ENCODE data around the gene ZNF639.
"Not testable (repeated sequence)": the region's sequence is repeated elsewhere in the genome, so short reads cannot be mapped to it uniquely, and the experiment has no call there.

Gene ZNF639, protein sequence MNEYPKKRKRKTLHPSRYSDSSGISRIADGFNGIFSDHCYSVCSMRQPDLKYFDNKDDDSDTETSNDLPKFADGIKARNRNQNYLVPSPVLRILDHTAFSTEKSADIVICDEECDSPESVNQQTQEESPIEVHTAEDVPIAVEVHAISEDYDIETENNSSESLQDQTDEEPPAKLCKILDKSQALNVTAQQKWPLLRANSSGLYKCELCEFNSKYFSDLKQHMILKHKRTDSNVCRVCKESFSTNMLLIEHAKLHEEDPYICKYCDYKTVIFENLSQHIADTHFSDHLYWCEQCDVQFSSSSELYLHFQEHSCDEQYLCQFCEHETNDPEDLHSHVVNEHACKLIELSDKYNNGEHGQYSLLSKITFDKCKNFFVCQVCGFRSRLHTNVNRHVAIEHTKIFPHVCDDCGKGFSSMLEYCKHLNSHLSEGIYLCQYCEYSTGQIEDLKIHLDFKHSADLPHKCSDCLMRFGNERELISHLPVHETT

DNA sequence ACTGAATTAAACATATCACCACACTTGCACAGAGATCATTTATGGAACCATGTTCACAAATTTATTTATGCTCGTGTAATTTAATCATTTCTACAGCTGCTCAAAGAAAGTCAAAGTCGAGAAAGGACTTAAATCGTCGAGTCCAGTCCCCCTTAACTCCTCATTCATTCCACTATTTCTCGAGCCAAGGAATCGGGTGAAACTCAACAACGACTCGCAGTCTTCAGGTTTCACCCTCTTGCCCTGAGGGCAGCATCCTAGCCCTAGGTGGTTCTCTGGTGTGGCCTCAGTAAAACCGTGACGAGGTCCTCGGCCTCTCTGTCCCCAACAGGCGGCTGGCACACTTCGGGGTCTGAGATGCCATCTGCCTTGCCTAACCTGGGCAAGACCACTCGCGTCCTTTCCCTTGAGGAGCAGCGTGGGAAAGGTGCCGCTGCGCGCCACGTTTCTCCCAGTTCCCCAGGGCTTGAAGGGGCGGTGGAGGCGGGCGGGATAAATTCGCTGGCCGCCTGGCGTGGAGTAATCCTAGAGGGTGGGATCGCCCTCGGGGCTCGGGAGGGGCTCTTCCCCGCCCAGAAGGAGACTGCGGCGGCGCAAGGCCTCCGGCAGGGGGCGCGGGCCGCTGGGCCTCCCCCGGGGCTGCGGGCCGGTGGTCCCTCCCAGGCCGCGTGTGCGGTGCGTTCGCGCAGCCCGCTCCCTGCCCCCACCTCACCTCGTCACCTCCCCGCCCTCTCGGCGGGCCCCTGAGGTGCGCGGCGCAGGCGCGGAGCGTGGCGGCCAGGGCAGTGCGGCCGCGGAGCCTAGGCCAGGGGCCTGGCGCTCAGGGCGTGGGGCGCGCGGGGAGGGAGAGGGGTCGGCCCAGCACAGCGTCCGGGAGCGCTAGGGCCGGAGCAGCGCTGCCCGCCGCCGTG, at the start of gene ZNF639:
ZNF639 (plus strand) TSS at position 746 of the 911 bp plus-strand sequence. CDS start 5,263 bp downstream, outside the sequence.
- DNase-seq (ENCODE audit: low spot score) = peak; percentile 89

DNA sequence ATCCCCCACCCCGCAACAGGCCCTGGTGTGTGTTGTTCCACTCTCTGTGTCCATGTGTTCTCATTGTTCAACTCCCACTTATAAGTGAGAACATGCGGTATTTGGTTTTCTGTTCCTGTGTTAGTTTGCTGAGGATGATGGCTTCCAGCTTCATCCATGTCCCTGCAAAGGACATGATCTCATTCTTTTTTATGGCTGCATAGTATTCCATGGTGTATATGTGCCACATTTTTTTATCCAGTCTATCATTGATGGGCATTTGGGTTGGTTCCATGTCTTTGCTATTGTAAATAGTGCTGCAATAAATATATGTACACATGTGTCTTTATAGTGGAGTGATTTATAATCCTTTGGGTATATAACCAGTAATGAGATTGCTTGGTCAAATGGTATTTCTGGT, 48.4 kb upstream of the ZNF639 start:
- not testable (repeated sequence) for DNase-seq (ENCODE audit: low spot score)

DNA sequence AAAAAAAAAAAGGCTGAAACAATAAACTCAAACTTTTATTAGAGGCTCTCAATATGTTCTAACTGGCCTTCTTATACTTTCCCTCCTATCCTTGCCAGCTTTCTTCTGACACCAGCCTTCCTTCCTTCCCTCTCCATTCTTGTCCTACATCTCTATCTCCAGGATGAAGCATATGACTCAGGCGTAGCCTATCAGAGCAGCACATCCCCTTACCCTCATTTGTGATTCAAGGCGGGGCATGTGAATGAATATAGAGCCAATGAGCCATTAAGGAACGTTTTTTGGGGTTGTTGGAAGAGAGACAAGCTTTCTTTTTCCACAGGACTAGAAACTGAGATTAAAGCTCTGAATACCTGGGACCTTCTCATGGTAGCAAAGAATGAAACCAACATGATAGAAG, 46.8 kb upstream of the ZNF639 start:
- DNase-seq (ENCODE audit: low spot score) = no peak

DNA sequence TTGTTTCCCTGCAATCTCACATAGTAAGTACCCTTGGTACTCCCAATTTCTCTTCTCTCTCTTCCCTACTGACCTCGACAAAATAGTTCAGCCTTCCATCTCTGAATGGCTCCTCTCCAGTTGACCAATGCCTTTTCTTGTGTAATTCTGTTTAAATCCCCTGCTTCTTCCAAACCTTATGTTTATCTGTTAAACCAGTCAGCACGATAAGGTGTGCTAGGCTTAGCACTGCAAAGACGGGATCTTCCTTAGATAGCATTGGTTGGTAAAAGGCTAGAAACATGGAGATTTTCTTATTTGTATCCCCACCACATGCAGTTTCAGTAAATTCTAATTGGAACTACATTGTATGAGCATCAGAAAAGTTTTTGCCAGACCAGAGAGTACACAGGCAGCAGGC, 46.1 kb upstream of the ZNF639 start:
- DNase-seq (ENCODE audit: low spot score) = no peak

DNA sequence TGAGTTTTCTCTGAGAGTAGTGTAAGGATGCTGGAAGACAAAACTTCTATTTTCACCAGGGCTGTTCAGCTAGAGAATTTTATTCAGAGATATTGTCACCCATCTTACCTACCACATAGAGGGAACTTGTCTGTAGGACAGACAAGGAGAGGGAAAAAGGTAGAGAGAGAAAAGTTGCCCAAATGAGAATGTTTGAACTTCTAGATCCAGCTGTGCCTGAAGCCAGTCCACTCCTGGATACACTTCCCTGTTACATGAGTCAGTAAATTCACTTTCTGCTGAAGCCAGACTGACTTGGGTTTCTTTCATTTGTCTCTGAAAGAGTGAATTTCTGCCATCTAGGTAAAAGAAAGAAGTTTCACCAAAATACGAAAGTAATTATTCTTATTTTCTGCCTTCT, 44.7 kb upstream of the ZNF639 start:
- DNase-seq (ENCODE audit: low spot score) = no peak

DNA sequence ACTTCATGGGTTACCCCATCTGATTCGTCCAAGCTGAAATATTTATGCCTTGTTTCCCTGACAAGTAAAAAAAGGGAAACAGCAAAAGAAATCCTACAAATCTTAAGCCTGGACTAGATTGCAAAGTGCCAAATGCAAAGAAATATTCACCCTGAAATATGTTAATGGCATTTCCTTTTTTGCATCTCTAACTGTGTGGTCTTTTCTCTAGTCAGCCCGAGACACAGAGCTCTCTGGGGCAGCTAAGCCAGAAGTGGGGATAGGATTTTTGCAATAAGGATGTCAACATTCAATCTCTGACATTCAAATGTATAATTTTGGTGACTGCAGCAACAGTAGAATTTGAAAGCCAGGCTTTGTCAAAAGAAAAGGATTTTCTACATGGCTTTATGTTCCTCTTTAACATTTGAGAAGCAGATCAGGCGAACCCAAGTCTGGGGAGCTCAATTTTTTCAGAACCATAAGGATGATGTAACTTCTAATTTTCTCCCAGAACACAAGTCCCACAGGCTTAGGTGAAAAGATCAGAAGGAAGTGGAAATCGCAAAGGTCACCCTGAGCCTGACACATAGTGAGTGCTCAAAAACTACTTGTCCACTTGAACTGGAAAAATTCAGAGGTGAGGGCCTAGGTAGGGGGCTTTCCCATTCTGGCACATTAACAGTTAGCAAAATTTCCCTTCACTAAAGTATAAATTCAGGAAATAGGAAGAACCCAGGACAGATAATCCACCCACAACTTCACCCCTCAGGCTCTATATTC, 43.7 kb upstream of the ZNF639 start:
- no peak for DNase-seq (ENCODE audit: low spot score)

DNA sequence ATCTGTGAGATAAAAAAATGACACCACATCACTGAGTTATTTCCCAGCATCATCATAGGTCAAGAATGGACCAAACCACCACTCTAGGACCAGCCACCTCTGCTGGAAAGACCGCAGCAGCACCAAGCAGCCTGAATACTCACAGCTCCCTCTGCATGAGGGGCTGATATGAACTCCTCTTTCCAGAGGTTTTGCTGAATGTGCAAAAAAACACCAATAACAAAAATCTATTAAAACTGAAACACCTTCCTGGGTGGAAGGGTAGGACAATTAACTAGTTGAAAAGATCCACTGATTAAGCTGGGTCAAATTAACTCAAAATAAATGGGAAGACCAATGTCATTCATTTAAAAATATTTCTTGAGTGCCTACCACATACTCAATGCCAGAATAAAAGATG, 43.0 kb upstream of the ZNF639 start:
- no peak for DNase-seq (ENCODE audit: low spot score)

DNA sequence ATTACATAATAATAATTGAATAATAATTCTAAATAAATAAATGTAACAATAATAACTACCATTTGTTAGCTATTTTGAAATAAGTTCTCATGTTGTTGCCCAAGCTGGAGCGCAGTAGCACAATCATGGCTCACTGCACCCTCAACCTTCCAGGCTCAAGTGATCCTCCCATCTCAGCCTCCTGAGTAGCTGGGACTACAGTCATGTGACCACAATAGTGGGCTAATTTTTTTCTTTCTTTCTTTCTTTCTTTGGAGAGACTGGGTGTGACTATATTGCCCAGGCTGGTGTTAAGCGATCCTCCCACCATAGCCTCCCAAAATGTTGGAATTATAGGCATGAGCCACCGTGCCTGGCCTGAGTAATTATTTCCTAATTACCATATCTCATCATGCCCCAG, 41.0 kb upstream of the ZNF639 start:
- no peak for DNase-seq (ENCODE audit: low spot score)

DNA sequence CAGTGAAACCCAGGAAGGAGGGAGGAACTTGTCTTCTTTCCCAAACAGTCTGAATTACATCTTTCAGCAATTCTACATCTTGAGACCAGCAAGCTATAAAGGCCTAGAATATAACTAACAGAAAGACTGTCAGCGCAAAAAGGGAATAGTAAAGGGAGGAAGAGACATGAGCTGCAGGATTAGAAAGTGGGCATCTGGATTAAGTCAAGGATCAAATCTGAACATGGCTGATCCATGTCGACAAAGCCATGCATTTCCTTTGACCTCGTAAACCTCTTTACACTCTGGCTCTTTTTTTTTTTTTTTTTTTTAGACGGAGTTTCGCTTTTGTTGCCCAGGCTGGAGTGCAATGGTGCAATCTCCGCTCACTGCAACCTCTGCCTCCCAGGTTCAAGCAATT, 36.5 kb upstream of the ZNF639 start:
- no peak for DNase-seq (ENCODE audit: low spot score)

DNA sequence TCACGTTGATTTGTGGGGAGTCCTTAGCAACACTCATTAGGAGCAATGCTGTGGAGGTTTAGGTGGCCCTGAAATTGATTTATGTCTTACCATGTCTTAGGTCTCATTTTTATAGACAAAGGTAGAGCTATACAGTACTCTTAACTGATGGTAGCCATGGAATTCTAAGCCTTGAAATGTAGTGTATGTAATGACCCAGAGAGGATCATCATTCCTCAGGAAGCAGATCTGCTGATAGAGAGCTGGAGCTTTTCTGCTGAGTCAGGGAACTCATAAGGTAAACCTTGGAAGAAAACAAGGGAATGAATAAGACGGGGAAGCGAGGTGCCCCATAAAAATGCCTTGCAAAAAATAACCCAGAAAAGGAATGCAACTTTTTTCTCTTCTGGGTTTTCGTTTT, 34.0 kb upstream of the ZNF639 start:
- peak; percentile 30 for DNase-seq (ENCODE audit: low spot score)

DNA sequence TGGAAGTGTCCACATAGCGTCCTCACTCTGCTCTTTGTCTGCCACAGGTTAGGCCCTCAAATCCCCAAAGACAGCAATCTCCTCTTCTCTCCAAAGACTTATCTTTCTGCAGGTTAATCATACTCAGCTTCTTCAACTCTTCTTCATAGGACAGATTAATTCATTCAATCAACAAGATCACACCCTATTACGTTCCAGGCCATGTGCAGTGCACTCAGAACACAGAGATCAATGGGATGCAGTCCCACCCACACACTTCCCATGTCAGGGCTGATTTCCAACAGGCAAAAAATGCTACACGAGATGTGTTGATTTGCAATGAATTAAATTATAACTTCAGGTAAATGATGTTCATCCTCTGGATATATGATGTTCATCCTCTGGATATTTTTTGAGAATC, 33.5 kb upstream of the ZNF639 start:
- no peak for DNase-seq (ENCODE audit: low spot score)

DNA sequence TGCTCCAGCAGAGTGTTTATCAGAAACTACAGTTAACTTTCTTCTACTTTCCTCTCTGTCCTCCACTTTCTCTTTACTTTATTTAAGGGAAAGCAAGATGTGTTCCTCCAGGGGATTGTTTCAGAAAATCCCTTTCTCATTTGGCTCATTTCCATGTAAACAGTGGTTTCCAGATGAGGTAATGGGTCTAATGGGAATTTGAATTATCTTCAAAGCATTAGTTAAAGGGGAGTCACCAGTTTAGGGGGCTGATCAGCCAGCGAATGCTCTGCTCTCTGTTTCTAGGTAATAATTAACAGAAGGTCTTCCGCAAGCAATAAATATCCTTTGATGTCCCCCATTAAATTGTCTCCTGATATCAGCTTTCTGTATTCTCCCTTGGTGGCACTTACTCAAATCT, 30.4 kb upstream of the ZNF639 start:
- no peak for DNase-seq (ENCODE audit: low spot score)

DNA sequence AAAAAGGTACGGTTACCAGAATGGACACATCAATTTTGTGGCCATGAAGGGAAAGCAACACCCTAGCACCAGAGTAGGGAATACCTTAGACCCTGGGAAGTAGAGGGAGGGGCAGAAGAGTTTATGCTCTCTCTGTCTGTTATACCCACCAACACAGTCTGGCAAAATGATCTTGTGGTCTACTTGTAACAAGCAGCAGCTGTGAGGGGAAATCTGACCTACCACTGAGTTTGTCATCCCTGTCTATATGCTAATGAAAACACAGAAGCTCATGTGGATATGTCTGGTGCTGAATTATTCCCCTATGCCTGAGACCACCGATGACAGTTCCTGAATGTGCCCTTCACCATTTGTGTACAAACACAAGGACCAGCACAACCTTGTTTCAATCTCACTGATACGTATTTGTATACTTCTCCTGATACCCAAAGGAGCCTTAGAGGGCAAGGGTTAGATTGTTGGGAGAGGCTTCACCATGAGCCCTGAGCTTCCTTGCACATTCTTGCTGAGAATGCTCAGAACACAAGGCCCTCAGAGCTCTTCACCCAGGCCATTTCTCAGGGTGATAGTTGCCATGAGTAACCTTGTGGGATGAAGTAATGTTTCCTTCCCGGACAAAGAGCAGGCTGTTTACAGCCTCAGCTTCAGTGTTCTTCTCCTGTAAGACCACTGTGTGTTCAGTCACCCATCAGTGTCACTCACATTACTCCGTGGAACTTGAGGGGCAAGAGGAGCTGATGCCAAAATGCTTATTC, 24.7 kb upstream of the ZNF639 start:
- no peak for DNase-seq (ENCODE audit: low spot score)

DNA sequence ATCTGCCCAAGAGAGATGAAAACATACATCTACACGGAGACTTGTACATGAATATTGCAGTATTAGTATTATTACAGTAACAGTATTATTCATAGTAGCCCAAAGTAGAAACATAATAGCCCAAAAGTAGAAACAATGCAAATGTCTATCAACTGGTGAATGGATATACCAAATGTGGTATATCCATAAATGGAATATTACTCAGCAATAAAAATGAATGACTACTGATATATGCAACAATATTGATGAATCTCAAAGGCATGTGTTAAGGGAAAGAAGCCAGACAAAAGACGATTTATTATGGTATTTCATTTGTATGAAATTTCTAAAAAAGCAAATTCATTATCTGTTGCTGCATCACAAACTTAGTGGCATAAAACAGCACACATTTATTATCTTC, 23.5 kb upstream of the ZNF639 start:
- DNase-seq (ENCODE audit: low spot score) = no peak

DNA sequence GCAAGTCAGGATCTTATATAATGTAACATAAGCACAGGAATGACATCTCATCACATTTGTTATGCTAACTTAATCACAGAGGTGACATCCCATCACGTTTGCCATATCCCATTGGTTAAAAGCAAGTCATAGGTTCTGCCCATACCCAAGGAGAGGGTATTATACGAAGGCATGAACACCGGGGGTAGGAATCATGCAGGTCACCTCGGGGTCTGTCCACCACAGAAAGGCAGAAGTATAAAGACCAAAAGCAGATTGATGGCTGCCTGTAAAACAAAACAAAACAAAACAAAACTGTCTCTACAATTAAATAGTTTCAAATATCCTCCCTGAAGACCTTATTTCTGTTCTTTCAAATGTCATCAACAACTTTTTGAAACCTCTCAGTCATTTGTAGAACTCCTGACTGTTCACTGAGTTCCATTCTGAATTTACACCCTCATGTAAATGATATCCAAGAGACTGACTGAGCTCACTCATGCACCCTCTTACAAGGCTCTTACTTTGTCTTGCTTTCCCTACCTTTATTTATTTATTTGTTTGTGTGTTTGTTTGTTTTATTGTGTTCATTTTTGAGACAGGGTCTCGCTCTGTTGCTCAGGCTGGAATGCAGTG, 22.7 kb upstream of the ZNF639 start:
- DNase-seq (ENCODE audit: low spot score) = no peak

DNA sequence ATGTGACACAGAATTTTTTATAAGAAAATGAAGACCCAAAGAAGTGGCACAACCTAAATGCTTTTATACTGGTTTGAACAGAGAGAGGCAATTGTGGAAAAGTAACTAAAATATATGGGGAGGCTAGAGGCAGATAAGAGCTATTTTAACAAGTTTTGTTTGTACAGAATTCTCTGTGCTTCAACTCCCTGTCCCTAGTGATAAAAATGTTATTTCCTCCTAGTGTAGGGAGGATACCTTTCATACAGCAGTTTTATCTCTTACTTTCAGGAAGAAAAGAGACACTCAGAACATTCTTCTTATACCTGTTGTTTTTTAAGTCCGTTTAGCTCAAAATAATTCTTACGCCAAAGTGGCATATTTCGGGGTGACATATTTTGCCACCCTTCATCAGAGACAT, 21.2 kb upstream of the ZNF639 start:
- DNase-seq (ENCODE audit: low spot score) = no peak

DNA sequence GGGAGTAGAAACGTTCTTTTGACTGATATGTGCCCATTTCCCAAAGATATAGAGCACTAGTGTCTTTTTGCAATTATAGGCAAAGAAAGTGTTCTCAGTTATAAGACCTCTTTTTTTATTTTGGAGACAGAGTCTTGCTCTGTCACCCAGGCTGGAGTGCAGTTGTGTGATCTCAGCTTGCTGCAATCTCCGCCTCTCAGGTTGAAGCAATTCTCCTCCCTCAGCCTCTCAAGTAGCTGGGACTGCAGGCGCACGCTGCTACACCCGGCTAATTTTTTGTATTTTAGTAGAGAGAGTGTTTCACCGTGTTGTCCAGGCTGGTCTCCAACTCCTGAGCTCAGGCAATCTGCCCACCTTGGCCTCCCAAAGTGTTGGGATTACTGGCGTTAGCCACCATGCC, 20.7 kb upstream of the ZNF639 start:
- no peak for DNase-seq (ENCODE audit: low spot score)

DNA sequence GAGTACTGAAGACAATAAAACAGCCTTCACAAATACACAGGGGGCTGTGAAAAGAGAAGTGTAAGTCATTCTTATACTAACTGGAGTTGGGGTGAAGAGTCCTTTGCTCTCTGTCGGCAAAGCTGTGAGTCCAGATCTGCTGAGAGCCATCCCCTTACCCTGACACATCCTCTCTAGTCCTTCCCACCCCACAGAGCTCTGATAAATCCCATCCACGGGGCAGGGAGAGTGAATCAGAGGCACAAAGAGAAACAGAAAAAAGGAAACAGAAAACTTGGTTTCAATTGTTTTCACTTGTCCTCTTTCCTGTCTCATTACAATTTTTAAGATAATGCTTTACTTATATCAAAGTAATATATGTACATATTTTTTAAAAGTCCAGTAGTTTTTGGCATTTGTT, 18.2 kb upstream of the ZNF639 start:
- no peak for DNase-seq (ENCODE audit: low spot score)

DNA sequence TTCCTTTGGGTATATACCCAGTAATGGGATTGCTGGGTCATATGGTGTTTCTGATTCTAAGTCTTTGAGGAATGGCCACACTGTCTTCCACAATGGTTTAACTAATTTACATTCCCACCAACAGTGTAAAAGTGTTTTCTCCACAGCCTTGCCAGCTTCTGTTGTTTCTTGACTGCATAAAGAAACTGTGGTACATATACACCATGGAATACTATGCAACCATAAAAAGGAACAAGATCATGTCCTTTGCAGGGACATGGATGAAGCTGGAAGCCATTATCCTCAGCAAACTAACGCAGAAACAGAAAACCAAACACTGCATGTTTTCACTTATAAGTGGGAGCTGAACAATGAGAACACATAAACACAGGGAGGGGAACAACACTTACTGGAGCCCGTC, 15.5 kb upstream of the ZNF639 start:
- not testable (repeated sequence) for DNase-seq (ENCODE audit: low spot score)

DNA sequence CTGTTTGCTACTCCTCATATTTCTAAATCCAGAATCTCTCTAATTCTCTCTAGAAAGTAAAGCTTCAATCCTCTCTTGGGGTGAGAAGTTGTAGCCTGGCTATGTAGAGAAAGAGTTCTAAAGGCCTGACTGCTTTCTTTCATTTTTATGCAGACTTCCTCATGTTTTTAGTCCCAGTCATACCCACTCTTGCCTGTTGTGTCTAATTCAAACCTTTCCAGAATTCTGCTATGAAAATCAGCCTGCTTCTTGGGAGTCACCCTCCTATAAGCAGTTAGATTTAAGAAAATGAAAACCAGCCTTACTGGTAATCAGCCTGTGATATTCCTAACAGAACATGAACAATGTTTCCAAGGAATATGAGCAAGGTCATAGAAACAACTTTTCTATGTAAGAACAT, 14.8 kb upstream of the ZNF639 start:
- DNase-seq (ENCODE audit: low spot score) = no peak
